Activated T-helper 17 cell treated with anti-CD3 and anti-CD28 coated beads, Interleukin-2, amount 50 U/mL, for 72 hours (primary cell): ENCODE measurements around the gene RFTN1. TPM values are rescaled to one million over a fixed set of nuclear protein-coding genes. Genes with fewer than 3 reads are reported as not detected.
"Not testable (repeated sequence)": the region's sequence is repeated elsewhere in the genome, so short reads cannot be mapped to it uniquely, and the experiment has no call there.

Experiments used
- ATAC-seq: fragments of 150-1000 bp; cut with Tn5 transposase; replicated peaks from 2 replicates; pipeline ENCODE4 v1.10.0; 2021; ENCODE audit warnings: mild to moderate bottlenecking, moderate library complexity
- H3K27ac Mint-ChIP-seq: one replicate; pipeline ENCODE4 v1.8.0; 2022; ENCODE audit warnings: mixed read lengths
- H3K27me3 Mint-ChIP-seq: one replicate; pipeline ENCODE4 v1.8.0; 2022; ENCODE audit warnings: mixed read lengths
- H3K36me3 Mint-ChIP-seq: one replicate; pipeline ENCODE4 v1.8.0; 2022; ENCODE audit warnings: low read depth, mild to moderate bottlenecking, mixed read lengths
- H3K4me1 Mint-ChIP-seq: one replicate; pipeline ENCODE4 v1.8.0; 2022; ENCODE audit warnings: mixed read lengths
- H3K4me3 Mint-ChIP-seq: one replicate; pipeline ENCODE4 v1.8.0; 2022; ENCODE audit warnings: mild to moderate bottlenecking, mixed read lengths
- H3K9me3 Mint-ChIP-seq: one replicate; pipeline ENCODE4 v1.8.0; 2022; ENCODE audit warnings: mixed read lengths
- total RNA-seq, 2 donors: library from RNA; stranded (reverse); gene quantifications; one replicate each; pipeline ENCODE4 v1.2.3, GENCODE V29; 2022

Gene RFTN1
- total RNA-seq, 2 donors from 2014 or later: 112 to 139 TPM

DNA sequence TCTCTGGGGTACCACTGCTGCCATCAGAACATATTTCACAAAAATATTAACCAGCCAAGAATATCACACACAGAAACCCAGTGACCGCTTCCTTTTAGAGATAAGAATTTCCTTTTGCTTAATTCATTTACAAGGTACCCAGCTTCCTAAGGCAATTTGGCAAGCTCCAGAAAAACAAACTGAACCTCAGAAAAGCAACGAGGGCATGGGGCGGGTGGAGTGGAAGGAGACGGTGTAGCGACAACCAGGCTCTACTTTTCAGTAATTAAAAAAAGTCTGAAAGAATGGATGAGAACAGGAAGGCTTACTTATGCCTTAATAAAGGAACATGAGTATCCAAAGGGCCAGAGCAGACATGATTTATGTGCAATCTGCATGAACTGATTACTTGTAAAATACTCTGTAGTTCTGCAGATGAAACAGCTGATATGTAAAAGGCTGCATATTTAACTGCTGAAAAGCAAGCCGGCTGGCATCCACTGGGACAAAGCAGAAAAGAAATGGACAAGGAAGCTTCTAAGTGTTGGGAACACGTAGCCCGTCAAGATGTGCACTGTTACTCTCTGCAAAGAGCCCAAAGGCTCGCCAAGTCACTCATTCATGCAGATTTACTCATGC lies 18.6 kb downstream of the RFTN1 start:
- Mint-ChIP-seq H3K9me3 (no peaks in the 10 kb centered on the region), H3K36me3 (peaks cover 83% of the 10 kb centered on the region), H3K4me1 (peaks cover 51% of the 10 kb centered on the region), H3K27ac (peak overlapping the region; percentile 79), H3K27me3 (no peaks in the 10 kb centered on the region), H3K4me3 (peak overlapping the region; percentile 57)
- no peak for ATAC-seq

DNA sequence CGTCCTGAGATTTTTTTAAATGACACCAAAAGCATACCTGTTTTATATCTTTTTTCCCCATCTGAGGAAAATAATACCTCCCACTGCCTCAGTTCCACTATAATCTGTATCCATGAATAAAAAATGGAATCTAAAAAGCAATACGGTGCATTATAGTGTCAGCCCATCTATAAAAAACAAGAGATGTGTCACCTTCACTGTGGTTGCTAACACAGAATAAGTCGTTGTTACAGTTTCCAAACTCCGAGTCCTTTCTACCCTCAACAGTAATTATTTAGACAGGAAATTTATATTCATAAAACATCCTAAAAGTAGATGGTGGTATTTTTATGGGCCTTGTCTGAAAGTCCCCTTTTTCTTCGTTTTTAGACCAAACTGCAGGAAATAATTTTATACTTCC lies 19.4 kb downstream of the RFTN1 start:
- Mint-ChIP-seq H3K4me3 (peak overlapping the region; percentile 57), H3K36me3 (peaks cover 87% of the 10 kb centered on the region), H3K27me3 (no peaks in the 10 kb centered on the region), H3K27ac (peak overlapping the region; percentile 79), H3K4me1 (peaks cover 56% of the 10 kb centered on the region), H3K9me3 (no peaks in the 10 kb centered on the region)
- no peak for ATAC-seq

DNA sequence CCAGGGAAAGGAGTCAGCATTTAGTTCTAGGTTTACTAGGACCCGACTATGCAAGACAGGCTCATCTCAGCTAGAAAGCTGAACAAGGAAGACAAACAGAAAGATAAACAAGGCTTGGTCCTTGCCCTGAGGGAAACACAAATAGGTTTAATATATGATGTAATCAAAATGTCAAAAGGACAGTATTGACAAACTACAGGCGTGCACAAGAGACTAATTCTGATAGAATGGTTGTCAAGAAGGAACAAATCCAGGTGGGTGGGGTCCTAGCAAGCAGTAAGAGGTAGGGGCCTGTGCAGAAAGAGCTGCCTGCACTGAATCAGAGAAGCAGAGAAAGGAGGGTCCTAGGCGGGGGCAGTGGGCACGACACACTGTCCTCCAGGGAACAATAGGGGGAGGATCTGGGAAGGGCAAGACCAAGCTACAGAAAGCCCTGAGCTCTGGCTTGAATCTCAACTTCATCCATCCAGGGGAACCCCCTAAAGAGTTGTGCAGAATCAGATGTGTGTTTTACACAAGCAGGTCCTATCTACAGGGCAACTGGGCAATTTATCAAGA lies 23.4 kb downstream of the RFTN1 start:
- Mint-ChIP-seq H3K27me3 (no peaks in the 10 kb centered on the region), H3K4me3 (no peak overlapping the region)
- no peak for ATAC-seq

DNA sequence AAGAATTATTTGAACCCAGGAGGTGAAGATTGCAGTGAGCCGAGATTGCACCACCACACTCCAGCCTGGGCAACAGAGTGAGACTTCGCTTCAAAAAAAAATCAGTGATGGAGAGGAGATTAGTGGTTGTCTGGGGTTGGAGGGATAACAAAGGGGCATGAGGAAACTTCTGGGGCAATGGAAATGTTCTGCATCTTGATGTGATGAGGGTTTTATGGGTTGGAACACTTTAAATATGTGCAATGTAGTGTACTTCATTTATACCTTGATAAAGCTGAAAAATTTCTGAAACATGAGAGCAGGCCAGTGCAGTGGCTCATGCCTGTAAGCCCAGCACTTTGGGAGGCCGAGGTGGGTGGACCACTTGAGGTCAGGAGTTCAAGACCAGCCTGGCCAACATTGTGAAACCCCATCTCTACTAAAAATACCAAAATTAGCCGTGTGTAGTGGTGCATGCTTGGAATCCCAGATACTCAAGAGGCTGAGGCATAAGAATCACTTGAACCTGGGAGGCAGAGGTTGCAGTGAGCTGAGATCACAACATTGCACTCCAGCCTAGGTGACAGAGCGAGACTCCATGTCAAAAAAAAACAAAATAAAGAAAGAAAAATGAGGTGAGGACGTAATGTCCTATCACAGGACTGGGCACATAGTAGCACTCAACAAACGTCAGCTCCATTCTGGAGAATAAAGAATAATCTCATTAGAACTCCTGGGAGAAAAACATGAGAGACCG lies 24.0 kb downstream of the RFTN1 start:
- not testable (repeated sequence) for H3K27ac Mint-ChIP-seq, H3K4me3 Mint-ChIP-seq, H3K9me3 Mint-ChIP-seq, H3K27me3 Mint-ChIP-seq, ATAC-seq
- Mint-ChIP-seq H3K4me1 (peaks cover 50% of the 10 kb centered on the region), H3K36me3 (peaks cover 96% of the 10 kb centered on the region)

More for the DNA sequence above, 23.4 kb downstream of the RFTN1 start:
- H3K27ac Mint-ChIP-seq: no peak overlapping the region
- H3K4me1 Mint-ChIP-seq: peaks cover 50% of the 10 kb centered on the region
- no peaks in the 10 kb centered on the region for H3K9me3 Mint-ChIP-seq
- H3K36me3 Mint-ChIP-seq: peaks cover 97% of the 10 kb centered on the region

DNA sequence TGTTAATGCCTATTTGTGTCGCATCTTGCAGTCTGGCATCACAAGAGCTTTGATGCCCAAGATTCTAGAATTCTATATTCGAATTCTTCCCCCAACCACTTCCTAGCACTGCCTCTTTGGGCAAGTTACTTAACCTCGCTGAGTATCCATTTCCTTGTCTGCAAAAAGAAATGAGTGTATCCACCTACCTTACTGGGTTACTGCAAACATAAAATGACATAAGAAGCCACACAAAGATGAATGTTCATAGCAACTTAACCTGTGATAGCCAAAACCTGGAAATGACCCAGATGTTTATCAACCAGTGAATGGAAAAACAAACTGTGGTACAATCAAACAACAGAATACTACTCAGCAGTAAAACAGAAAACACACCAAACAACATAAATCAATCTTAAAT lies 24.9 kb downstream of the RFTN1 start:
- no peaks in the 10 kb centered on the region for H3K9me3 Mint-ChIP-seq
- H3K4me1 Mint-ChIP-seq: peaks cover 53% of the 10 kb centered on the region
- peak; percentile 34 for ATAC-seq
- peaks cover 96% of the 10 kb centered on the region for H3K36me3 Mint-ChIP-seq
- H3K27me3 Mint-ChIP-seq: no peaks in the 10 kb centered on the region
- H3K4me3 Mint-ChIP-seq: no peak overlapping the region
- H3K27ac Mint-ChIP-seq: no peak overlapping the region

DNA sequence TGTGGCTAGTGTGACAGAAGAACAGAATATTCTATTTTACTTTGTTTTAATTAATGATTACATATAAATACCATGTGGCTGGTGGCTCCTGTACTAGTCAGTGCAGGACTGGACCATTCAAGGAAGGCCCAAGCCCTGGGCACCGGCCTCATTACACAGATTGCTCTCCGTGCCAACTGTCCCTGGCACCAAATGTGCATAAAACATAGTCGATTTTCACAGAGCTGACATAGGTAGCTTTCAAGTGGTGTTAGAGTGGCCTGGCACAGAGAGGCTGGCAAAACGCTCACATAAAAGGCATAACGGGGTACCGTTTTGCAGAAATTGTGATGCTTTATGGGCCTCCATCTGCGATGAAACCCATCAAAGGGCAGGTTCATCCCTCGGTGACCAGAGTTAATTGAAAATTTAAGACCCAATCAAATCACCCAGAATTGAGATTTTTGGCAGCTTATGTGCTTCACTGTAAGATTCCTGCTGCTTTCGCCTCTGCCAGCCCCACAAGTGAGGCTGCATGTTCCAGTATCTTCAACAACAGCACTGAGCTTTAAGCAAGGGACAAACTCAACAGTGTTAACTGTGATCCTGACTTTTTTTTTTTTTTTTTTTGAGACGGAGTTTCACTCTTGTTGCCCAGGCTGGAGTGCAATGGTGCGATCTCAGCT lies 25.9 kb downstream of the RFTN1 start:
- Mint-ChIP-seq H3K27me3 (no peaks in the 10 kb centered on the region), H3K4me1 (peaks cover 60% of the 10 kb centered on the region), H3K9me3 (no peaks in the 10 kb centered on the region), H3K27ac (no peak overlapping the region), H3K4me3 (no peak overlapping the region), H3K36me3 (peaks cover 94% of the 10 kb centered on the region)
- ATAC-seq: no peak

DNA sequence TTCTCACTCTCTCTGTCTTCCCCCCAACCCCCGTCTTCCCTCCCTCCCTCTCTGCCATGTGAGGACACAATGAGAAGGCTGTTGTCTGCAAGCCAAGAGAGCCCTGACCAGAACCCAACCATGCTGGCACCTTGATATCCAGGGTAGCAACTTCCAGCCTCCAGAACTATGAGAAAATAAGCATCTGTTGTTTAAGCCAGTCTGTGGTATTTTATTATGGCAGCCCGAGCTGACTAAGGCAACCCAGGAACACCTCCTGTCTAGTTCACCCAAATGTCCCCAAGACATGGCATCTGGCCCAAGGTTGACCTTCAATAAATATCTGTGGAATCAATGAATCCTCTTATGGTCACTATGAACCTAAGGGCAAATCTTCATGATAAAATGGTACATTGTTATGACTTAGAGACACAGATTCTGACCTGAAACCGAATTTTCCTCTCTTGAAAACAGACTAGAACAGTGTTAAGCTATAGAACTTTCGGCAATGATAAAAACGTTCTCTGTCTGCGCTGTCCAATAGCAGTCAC lies 26.5 kb downstream of the RFTN1 start:
- Mint-ChIP-seq H3K27me3 (no peaks in the 10 kb centered on the region), H3K4me3 (no peak overlapping the region), H3K36me3 (peaks cover 88% of the 10 kb centered on the region), H3K27ac (peak overlapping the region; percentile 36), H3K9me3 (no peaks in the 10 kb centered on the region), H3K4me1 (peaks cover 66% of the 10 kb centered on the region)
- no peak for ATAC-seq

DNA sequence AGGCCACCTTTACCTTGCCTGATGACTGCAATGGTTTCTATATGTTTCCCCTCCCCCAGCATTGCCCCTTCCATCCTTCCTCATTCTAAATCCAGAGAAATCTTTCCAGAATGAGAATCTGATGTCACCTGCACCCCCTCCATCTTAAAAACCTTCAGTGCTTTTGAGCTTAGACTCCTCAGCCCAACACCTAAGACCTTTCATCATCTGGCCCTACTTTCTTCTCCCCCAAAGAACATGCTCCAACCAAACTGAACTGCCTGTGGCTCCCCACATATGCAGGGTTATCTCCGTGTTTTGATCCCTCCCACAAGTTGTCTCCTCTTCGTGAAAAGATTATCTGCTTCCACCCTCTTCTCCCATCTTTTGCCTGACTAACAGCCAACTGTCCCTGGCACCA lies 27.3 kb downstream of the RFTN1 start:
- peak overlapping the region; percentile 36 for H3K27ac Mint-ChIP-seq
- no peak for ATAC-seq
- H3K4me1 Mint-ChIP-seq: peaks cover 73% of the 10 kb centered on the region
- peaks cover 86% of the 10 kb centered on the region for H3K36me3 Mint-ChIP-seq
- peak overlapping the region; percentile 4 for H3K4me3 Mint-ChIP-seq
- no peaks in the 10 kb centered on the region for H3K9me3 Mint-ChIP-seq
- no peaks in the 10 kb centered on the region for H3K27me3 Mint-ChIP-seq

DNA sequence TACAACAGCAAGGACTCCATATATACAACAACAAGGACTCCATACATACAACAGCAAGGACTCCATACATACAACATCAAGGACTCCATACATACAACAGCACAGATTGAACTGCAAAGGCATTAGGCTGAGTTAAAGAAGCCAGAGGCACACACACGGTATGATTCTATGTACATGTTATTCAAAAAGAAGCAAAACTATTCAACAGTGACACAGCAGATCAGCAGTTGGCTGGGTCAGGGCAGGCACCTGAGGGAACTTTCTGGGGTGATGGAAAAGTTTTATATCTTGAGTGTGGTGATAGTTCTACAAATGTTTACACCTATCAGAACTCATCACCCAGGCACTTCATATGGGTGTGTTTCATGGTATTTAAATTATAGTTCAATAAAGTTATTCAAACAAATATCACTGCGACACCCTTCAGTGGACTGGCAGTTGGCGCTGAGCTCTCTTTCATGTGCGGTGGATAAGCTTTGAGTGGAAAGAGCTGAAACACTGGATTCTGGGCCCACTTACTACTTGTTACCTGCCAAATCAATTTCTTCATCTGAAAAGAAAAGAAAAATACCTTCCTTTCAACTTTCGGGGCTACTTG lies 28.0 kb downstream of the RFTN1 start:
- H3K4me1 Mint-ChIP-seq: peaks cover 71% of the 10 kb centered on the region
- peak overlapping the region; percentile 36 for H3K27ac Mint-ChIP-seq
- peaks cover 86% of the 10 kb centered on the region for H3K36me3 Mint-ChIP-seq
- H3K4me3 Mint-ChIP-seq: peak overlapping the region; percentile 4
- H3K9me3 Mint-ChIP-seq: no peaks in the 10 kb centered on the region
- no peaks in the 10 kb centered on the region for H3K27me3 Mint-ChIP-seq
- ATAC-seq: no peak

DNA sequence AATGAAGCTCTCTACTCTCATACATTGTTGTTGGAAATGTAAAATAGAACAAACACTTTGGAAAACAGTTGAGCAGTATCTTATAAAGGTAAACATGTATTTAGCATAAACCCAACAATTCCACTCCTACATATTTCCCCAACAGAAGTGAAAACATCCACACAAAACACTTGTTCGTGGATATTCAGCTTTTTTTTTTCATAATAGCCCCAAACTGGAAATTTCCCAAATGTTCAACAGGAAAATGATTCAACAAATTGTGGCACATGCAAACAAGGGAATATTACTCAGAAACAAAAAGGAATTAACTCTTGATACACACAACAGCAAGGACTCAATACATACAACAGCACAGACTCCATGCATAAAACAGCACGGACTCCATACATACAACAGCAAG lies 28.5 kb downstream of the RFTN1 start:
- H3K27ac Mint-ChIP-seq: peak overlapping the region; percentile 36
- H3K4me1 Mint-ChIP-seq: peaks cover 68% of the 10 kb centered on the region
- no peaks in the 10 kb centered on the region for H3K9me3 Mint-ChIP-seq
- H3K27me3 Mint-ChIP-seq: no peaks in the 10 kb centered on the region
- H3K36me3 Mint-ChIP-seq: peaks cover 86% of the 10 kb centered on the region
- H3K4me3 Mint-ChIP-seq: peak overlapping the region; percentile 4
- ATAC-seq: no peak

DNA sequence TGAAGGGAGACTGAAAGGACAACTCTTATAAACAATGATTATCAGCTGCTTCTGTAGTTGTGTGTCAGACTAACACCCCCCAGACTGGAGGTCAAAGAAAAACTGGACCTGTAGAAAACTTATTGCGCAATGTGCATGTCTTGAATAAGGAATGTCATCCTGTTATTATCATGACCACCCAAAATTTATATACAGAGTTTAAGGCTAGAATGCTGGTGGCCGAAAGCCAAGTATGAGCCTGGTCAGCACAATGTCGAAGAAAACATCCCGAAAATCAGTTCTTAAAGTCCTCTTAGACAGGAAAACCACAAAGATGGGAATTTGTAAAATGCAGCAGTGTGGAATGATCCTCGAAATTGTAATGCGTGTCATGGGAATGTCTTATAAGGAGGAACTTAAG lies 29.3 kb downstream of the RFTN1 start:
- Mint-ChIP-seq H3K27me3 (no peaks in the 10 kb centered on the region), H3K36me3 (peaks cover 86% of the 10 kb centered on the region), H3K4me1 (peaks cover 60% of the 10 kb centered on the region), H3K9me3 (no peaks in the 10 kb centered on the region), H3K4me3 (peak overlapping the region; percentile 70), H3K27ac (no peak overlapping the region)
- no peak for ATAC-seq

DNA sequence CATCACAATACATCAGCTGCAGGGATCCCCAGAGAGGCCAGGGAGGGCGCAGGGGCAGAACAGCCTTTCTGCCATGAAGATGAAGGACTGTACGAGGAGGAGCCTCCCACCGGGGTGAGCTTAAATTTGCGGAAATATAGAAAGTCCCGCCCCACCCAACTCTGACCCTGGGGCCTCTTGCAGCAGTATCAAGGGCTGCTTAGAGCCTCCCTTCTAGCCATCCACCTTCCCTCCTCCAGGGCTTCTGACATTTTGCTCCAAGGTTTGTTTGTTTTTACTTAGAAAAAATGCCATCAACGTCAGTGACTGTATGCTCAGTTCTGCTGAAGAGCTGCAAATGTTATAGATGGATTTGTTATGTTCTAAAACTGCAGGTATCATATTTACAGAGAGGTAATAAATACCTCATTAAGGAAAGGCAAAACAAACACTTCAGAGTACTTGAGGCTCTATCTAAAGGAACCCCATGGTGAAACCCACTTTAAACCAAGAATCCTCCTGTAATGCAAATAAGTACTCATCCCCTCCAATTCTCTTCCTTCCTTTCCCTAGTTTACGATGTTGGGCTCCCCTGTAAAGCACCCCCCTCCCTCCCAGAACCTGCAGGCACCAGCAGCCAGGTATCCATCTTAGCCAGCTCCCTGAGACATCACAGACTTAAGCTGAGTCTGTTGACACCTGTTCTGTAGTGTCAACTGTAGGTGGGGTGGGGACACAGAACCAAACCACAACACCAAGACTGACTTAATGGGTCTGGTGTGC lies 30.5 kb downstream of the RFTN1 start:
- Mint-ChIP-seq H3K27ac (peak overlapping the region; percentile 71), H3K27me3 (no peaks in the 10 kb centered on the region), H3K36me3 (peaks cover 86% of the 10 kb centered on the region), H3K4me3 (peak overlapping the region; percentile 70), H3K9me3 (no peaks in the 10 kb centered on the region), H3K4me1 (peaks cover 58% of the 10 kb centered on the region)
- ATAC-seq: peak; percentile 45

DNA sequence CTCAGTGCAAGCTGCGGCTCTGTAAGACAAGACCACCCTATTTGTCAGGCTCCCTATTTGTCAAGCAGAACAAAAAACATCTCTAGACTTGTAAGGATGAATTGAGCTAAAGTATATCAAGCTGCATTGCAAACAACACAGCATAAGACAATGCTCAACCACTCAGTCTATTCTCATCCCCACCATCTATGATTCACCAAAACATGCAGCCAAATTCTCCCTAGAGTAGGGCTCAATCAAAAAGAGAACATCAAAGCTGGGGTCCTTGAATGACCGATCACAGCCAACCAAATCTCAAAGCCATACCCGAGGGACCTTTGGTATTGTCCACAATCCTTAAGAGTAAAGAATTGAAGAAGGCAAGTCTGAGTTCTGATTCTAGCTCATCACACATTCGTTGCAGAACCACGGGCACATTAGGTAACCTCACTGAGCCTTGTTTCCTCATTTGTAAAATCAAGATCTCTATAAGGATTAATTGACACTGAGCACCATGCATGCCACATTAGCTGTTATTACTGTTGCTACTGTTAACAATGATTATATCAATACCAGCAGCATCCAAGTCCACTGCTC lies 31.2 kb downstream of the RFTN1 start:
- H3K4me3 Mint-ChIP-seq: peak overlapping the region; percentile 70
- ATAC-seq: peak; percentile 56
- H3K27me3 Mint-ChIP-seq: no peaks in the 10 kb centered on the region
- peak overlapping the region; percentile 71 for H3K27ac Mint-ChIP-seq
- H3K4me1 Mint-ChIP-seq: peaks cover 61% of the 10 kb centered on the region
- H3K36me3 Mint-ChIP-seq: peaks cover 85% of the 10 kb centered on the region
- H3K9me3 Mint-ChIP-seq: no peaks in the 10 kb centered on the region
